Femur (tissue), 1 donor: ENCODE data around the gene TUBB1.

Experiments used
- DNase-seq: peaks from one replicate; pipeline ENCODE4 v3.0.0-alpha.2; 2017

The TUBB1 gene

DNA sequence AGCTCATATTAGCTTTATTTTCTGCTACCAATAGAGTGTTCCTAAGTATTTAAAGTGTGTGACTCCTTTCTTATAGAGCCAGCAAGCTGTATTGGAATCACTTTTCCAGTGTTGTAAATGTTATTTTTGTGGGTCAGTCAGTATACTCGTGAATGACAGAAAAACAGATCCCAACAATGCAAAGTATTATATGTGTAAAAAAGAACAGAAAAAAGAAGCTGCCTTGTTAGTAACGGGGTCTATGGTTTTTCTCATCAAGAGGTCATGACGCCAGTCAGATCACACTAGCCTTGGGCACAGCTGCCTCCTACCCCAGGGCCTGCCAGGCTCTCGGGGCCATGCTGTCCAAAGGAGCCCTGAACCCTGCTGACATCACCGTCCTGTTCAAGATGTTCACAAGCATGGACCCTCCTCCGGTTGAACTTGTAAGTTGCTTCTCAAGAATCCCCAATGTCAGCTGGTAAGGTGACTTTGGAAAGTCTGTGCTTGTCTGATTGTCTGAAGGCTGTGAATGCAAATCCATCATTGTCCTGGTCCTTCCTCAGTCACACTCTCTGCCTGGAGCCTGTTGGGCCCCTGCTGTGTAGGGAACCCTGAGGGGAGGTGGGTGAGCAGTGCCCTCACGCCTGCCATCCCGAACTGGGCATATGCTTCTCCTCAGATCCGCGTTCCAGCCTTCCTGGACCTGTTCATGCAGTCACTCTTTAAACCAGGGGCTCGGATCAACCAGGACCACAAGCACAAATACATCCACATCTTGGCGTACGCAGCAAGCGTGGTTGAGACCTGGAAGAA lies 28.4 kb upstream of the TUBB1 start:
- DNase-seq, result no peak

- no peak for DNase-seq
These were observed 27.5 kb upstream of the TUBB1 start for GRCh38 chr20:58991715-58992114.

DNA sequence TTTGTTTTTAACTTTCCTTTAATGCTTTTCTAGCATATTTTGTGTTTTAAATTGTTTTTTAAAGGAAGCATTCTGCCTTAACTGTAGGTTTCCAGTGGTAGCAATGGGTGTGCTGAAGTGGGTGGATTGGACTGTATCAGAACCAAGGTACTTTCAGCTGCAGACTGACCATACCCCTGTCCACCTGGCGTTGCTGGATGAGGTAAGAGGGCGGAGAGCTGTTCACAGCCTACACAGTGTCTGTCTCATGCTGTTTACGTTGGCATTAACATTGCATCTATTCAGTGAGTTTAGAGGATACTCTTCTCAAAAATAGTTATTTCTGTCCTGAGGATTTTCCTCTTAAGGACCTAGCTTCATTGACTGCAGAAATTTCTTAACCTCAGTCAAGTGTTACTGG lies 26.3 kb upstream of the TUBB1 start:
- no peak for DNase-seq

- no peak for DNase-seq
These were observed 25.6 kb upstream of the TUBB1 start for GRCh38 chr20:58993332-58994248.

- no peak for DNase-seq
These were observed 24.7 kb upstream of the TUBB1 start for GRCh38 chr20:58994390-58995159.

- no peak for DNase-seq
These were observed 23.6 kb upstream of the TUBB1 start for GRCh38 chr20:58995461-58996225.

DNA sequence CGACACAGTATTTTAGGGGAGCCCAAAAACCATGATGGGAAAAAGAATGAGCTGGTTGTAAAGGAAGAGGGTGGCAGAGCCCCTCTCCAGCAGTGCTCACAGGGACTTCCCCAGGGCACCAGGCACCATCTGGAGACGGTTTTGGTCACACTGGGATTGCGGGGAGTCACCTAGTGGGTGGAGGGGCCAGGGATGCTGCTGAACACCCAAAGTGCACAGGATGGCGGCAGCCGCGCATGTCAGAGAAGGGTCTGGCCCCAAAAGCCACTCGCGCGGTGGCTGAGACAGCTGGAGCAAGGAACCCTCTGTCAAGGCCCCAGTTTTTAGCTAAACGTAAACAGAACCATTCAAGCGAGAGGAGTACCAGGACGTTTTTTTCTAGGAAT lies 23.0 kb upstream of the TUBB1 start:
- no peak for DNase-seq

DNA sequence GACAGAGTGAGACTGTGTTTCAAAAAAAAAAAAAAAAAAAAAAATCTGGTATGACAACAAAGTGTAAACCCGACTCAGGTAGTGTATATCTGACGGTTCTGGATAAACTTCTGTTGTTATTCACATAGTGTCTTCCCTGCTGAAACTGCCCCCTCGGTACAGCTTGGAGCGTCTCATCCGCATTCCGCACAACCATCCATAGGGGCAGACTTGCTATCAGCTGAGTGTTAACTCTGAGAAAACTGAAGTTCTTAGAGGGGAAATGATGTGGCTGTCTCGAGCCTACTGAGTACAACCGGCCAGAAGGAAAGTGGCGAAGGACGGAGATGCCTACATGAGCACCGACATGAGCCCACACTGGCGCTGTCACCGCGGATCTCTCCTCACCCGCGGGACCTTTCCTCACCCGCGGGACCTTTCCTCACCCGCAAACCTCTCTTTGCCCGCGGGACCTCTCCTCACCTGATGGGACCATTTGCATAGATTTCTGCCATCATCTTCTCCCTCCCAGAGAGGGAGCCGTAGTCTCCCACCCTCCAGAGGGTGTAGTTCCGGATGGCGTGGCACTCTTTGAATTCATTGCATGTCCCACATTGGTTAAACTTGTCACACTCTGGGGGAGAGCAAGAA lies 22.0 kb upstream of the TUBB1 start:
- DNase-seq, result no peak

DNA sequence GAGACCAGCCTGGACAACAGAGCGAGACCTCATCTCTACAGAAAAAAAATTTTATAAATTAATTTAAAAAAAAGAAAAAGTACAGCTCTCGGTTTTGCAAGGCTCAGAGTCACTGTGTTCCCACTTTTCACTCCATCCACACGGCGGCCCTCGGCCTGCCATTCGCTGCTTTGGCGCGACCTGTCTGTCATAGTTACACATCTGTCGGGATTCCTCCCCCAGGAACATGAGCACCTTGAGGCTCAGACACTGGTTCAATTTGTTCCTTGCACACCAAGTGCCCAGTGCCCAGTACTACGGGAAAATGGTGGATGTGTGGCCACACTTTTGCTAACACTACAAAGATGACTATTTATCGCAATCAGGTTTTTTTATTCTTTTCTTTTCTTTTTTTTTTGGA lies 20.6 kb upstream of the TUBB1 start:
- no peak for DNase-seq

GRCh38 chr20:59000326-59000725 lies 18.9 kb upstream of the TUBB1 start:
- DNase-seq, result no peak

DNA sequence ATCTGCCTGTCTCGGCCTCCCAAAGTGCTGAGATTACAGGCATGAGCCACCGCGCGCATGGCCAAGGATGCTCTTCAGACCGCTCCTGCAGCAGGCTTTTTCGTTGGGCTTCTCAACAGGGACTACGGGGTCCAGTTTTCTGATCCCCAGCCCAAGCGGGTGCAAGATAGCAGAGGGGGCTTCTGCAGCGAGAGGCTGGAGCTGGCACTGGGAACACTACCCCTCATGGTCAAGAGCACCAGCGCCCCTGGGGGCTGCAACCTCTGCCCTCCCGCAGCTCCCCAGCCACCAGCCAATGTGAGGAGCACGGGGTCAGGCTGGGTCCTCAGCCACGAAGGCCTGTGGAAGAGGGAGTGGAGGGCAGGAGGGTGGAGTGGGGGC lies 18.2 kb upstream of the TUBB1 start:
- DNase-seq, result no peak

DNA sequence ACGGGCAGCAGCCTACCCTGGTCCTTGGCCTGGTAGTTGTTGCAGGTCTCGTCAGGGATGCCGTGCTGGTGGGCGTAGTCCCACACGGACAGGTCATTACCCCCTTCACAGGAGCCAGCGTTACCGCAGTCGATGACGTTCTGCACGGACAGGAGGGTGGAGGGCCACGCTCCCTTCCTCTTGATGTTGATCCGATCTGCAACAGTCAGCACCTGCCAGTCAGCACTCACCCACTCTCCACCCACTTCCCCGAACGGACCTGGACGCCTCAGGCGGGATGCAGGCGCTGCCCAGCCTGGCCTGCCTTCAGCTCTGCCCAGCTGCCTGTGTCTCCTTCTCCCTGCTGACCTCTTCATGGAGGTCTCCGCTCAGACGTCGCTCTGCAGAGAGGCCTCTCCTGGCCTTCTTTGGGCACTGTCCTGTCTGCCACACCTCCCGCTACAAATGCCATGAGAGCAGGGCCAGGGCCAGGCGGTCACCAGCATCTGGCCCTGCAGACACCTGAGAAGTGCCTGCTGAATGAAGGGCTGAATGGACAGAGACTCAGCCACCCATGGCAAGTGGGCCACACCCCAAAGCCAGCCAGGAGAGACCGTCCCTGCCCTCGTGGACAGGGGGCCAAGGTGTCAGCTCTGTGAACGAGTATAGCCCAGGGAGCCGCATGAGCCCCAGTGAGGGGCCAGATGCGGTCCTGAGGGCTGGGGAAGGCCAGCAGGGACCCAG lies 17.6 kb upstream of the TUBB1 start:
- DNase-seq, result no peak

DNA sequence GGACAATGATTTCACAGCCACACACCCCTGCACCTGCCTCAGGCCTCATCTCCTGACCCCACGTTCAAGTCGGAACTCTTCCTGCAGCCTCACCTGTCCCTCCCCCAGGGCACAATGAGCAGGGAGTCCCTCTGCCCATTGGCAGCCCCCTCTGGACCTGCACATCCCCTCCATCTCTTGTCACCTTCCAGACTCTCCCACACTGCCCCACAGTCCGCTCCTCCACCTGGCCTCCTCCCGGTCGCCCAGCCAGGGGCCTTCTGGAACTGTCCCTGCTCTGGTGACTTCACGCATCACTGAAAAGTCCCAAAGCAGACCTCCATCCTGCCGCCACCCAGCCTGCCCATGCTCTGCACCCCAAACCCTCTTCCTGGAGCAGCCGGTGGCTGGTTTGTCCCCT lies 16.8 kb upstream of the TUBB1 start:
- DNase-seq, result no peak

DNA sequence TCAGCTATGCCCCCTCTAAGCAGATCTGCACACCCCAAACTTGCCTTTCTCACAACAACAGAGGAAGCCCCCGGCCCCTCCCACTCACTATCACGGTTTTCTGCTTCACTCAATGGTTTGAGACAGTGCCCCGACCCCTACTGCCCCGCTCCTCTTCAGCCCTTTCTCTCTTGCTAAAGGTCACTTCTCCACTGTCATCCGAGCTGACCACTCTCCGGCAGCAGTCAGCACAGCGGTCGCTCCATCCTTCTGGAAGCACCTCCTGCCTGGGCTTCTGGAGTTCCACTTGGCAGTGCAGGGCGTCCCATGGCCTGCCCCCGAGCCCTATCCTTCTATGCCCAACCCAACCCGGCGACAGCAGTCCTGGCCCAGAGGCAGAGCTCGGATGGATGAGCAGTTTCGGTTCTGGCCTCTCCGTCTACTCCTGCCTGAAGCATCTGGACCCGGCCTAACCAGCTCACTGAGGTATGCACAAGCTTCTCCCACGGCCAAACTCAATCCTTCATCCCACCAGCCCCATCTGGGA lies 16.3 kb upstream of the TUBB1 start:
- DNase-seq, result no peak

DNA sequence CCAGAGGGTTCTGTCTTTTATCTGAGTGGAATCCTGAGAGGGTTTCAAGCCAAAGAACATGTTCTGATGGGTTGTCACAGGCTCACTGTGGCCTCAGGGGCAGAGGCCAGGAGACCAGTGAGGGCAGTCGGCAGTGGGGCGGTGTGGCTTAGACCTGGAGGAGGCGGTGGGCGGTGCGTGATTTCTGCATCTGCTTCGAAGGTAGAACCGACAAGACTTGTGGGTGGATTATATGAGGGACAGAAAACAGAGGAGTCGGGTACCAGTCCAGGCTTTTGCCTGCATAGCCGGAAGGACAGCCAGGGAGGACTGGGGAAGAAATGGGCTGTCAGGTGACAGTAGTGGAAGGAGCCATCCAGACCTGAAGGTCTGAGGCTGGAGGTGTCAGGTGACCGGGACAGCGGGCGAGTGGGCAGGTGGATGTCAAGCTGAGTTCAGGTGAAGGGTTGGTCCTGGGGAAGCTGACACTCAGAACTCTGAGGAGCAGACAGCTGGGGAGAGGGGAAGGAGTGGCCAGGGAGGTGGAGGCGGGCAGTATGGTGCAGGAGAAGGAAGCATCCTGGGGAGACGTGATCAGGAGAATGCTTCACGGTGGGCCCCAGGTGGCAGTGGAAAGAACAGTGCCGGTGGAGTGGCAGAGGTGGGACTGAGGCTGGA lies 15.3 kb upstream of the TUBB1 start:
- DNase-seq, result no peak

DNA sequence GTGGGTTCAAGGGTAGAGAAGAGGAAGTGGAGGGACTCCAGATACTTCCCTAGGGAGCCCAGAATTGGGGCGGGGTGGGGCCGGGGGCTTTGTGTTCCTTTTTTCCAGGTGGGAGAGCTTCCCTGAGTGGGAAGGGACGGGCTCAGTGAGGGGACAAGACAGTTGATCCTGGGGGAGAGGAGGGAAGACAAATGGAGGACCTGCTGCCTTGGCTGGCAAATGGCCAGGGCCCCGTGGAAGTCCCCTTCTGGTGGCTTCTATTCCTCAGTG lies 14.8 kb upstream of the TUBB1 start:
- peak; percentile 60 for DNase-seq

GRCh38 chr20:59004763-59005522 lies 14.3 kb upstream of the TUBB1 start:
- peak; percentile 57 for DNase-seq

DNA sequence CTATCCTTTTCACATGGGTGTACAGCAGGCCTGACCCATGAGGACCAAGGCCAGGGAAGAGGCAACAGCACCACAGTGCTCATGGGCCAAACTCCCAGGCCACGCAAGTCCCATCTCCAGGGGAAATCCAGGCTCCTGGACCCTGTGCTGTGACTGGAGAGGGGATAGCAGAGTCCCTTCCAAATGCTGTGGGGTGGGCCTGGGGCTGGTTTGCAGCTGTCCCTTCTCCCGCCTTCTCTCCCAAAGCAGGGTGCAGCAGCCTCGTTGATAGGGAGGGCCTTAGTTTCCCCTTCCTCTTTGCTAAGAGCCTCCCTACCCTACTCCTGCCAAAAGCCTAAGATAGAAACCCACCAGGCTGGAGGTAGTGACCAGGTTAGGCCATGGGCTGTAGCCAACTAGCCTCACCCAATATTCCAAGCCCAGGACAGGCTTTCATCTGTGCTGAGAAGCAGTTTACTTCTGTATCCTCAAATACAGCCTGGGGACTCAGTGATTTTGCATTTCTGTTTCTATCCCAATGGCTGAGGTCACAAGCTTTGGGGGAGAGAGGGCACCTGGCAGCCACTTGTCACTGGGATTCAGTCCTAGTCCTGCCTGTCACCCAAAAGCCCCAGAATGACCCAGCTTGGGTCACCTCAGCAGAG lies 13.6 kb upstream of the TUBB1 start:
- no peak for DNase-seq

GRCh38 chr20:59006167-59006863 lies 12.9 kb upstream of the TUBB1 start:
- no peak for DNase-seq
